ENCODE results near the gene AGAP3.

Gene AGAP3

GRCh38 chr7:151137076-151137675 is 50.9 kb downstream of the AGAP3 start:
- no peak for DNase-seq (ENCODE audit: low read depth)

- no peak for DNase-seq (ENCODE audit: low read depth)
Observed at GRCh38 chr7:151137791-151138152, 51.5 kb downstream of the AGAP3 start.

GRCh38 chr7:151138153-151138851 is 52.0 kb downstream of the AGAP3 start:
- DNase-seq (ENCODE audit: low read depth) = no peak

- DNase-seq (ENCODE audit: low read depth) = no peak
Observed at GRCh38 chr7:151139071-151139790, 53.0 kb downstream of the AGAP3 start.

GRCh38 chr7:151139791-151140190 is 53.5 kb downstream of the AGAP3 start:
- DNase-seq (ENCODE audit: low read depth) = no peak

GRCh38 chr7:151140826-151141225 is 54.6 kb downstream of the AGAP3 start:
- no peak for DNase-seq (ENCODE audit: low read depth)

GRCh38 chr7:151141311-151141854 is 55.1 kb downstream of the AGAP3 start:
- DNase-seq (ENCODE audit: low read depth) = no peak

- DNase-seq (ENCODE audit: low read depth) = no peak
Observed at GRCh38 chr7:151141855-151142685, 55.8 kb downstream of the AGAP3 start.

GRCh38 chr7:151142686-151143040 is 56.4 kb downstream of the AGAP3 start:
- no peak for DNase-seq (ENCODE audit: low read depth)

- DNase-seq (ENCODE audit: low read depth) = no peak
Observed at GRCh38 chr7:151143261-151144015, 57.2 kb downstream of the AGAP3 start.

- no peak for DNase-seq (ENCODE audit: low read depth)
Observed at GRCh38 chr7:151144387-151144786, 58.1 kb downstream of the AGAP3 start.

- no peak for DNase-seq (ENCODE audit: low read depth)
Observed at GRCh38 chr7:151146761-151147160, 60.5 kb downstream of the AGAP3 start.

GRCh38 chr7:151148319-151149259 is 62.3 kb downstream of the AGAP3 start:
- DNase-seq (ENCODE audit: low read depth) = no peak

- no peak for DNase-seq (ENCODE audit: low read depth)
Observed at GRCh38 chr7:151150388-151150787, 64.1 kb downstream of the AGAP3 start.

GRCh38 chr7:151152643-151153513 is 66.6 kb downstream of the AGAP3 start:
- no peak for DNase-seq (ENCODE audit: low read depth)

GRCh38 chr7:151157645-151158329 is 71.5 kb downstream of the AGAP3 start:
- DNase-seq (ENCODE audit: low read depth) = no peak

- DNase-seq (ENCODE audit: low read depth) = no peak
Observed at GRCh38 chr7:151161757-151162156, 75.5 kb downstream of the AGAP3 start.

- DNase-seq (ENCODE audit: low read depth) = no peak
Observed at GRCh38 chr7:151166629-151167196, 80.4 kb downstream of the AGAP3 start.

All from stimulated activated CD8-positive, alpha-beta memory T cell treated with anti-CD3 and anti-CD28 coated beads, Interleukin-4, amount 100 ng/mL, for 24 hours (primary cell).